Medulla oblongata (tissue), 1 donor: Measurements from ENCODE around the gene FHOD3.

Source experiments
- DNase-seq: peaks from one replicate; pipeline ENCODE4 v3.0.0-alpha.2; 2015; ENCODE audit errors: extremely low spot score

Gene FHOD3

DNA sequence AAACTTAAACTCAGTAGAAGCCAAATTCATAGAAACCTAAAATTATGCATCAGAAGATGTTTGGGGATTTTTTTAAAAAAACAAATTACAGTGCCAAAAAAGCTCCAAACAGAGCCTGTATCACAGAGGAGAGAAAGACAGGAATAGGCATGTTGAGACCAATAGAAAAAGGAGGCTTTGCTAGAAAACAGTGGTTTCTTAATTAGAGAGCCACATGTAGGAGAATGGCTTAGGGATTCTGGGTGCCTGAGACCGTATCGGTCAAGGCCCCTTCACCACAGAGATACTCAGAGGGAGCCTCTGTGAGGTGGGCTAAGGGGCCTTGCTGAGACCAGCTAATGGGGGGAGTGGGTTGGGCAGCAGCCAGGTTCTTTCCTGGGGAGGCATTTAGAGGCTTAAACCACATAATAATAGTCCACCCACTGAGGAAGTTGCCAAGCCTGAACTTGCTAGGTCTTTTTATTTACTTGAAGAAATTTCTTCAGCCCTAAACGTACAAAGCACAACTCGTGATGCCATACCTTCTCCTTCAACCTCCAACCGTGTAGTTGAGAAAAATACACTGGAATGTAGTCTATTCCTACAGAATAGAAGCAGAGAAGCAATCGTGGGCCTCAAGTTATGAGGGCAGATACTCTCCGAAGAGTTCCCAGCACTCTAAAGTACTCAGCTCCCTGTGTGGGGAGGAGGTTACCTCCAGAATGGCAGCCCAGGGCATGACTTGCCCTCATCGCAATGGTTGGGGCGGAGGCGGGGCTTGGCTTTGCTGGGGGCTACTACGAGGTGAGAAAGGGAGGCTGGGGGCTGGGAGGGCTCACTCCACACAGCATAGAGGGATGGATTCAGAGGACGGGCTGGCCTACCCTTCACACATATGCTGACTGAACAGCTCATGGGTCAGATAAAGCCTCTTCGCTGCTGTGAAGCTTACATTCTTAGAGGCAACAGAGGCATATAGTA is 293.4 kb downstream of the FHOD3 start:
- DNase-seq: no peak

DNA sequence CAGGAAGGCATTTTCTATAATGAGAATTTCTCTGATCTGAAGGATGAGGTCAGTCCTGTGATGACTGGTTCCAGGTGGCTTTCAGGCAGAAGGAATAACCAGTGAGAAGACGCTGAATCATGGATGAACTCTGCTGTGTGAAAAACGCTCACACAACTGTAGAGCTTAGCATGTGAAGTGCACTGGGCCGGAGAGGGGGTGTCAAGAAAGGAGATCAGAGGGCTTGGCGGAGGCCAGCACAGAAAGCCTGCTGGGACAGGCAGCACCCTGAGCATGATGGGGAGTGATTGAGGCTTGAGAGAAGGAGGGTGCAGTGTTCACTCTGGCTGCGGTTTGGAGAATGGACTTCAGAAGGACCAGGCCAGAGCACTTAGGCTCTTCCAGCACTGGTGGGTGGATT is 294.8 kb downstream of the FHOD3 start:
- DNase-seq: no peak

DNA sequence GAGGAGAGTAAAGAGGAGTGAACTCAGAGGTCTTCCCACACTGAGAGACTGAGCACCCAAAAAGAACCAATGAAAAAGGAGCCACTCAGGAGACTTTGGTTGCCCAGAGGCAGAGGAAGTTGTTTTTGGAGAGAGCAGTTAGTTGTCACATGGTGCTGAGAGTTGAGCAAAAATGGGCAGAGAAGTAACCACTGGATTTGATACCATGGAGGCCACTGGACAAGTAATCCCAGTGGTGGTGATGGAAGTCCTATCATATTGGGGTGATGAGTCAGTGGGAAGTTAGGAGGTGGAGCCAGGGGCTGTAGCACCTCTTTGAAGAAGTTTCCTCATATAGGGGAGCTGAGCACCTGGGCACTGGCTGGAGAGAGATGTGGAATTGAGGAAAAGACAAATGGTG is 295.5 kb downstream of the FHOD3 start:
- DNase-seq: no peak

DNA sequence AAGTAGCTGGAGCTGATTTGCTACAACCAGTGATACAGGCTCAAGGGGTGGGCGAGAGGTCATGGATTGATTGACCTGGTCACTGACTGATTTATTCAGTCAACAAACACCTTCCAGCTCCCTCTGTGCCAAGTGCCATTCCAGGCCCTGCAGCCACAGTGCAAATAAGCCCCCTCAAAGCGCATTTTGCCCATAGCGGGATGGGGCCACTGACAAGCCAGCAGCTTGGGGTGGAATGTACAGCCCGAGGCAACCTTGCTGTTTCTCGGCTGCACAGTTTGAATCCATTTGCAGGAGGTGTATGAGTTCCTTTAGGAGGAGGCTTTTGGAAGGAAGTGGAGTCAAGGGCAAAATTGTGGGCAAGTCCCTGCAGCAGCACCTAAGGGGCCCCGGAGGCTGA is 296.1 kb downstream of the FHOD3 start:
- no peak for DNase-seq

DNA sequence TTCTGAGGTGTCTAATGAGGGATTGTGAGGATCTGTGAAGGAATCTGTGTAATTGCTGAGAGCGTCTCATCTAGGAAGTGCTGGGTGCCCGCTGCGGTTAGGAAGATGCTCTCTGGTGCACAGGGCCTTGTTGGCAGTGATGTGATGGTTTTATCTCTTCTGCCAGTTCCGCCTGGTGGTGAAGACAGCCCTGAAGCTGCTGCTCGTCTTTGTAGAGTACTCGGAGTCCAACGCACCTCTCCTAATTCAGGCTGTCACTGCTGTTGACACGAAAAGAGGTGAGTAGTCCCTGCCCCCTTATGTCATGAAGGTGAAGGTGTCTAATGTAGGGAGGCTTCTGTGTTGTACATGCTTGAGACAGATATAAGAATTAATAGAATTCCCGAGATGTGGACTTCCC is 297.1 kb downstream of the FHOD3 start:
- no peak for DNase-seq

DNA sequence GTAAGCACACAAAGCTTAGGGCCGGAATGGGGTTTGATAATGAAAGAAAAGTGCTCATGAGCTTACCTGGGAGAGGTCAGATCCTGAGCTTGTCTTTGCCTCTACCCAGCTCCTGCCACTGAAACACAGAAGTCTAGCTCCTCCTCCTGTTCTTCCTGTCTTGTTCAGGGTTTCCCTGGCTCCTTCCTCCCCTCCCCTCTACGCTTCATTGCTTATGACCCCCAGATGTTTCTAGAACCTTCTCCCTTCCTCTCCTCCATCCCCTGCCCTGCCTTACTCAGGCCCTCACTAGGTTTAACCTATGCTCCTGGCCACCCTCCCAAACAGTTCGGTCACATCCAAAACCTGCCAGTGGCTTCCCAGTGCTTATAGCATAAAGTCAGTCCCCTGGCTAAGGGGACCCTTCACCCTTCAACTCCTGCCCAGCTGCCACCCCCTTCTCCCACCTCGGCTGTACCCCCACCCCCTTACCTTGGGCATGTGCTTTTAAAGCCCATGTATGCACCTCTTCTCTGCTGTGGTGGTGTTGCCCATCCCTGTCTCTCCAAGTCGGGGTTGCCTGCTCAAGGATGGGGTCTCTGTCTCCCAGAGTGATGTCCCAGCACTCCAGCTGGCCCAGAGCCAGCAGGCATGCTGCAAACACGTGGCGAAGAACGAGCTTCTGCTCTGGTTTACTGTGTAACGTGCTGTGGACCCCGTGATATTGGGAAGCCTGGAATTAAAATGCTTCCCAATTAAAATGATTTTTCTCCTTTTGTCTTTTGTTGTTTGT is 297.7 kb downstream of the FHOD3 start:
- DNase-seq: no peak

DNA sequence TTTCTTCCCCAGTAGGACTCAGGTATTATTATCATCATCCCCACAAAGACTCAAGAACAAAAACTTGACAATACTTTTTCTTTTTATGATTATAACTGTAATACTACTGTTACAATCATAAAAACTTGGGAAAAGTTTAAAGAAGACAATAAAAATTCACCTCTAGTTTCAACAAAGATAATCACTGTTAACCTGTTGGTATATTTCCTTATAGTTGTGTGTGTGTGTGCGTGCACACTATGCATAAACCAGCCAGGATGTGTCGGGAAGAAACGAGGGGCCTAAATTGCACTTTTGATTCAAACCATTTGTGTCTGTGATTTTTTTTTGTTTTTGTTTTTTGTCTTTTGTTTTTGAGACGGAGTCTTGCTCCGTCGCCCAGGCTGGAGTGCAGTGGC is 298.3 kb downstream of the FHOD3 start:
- DNase-seq: no peak

DNA sequence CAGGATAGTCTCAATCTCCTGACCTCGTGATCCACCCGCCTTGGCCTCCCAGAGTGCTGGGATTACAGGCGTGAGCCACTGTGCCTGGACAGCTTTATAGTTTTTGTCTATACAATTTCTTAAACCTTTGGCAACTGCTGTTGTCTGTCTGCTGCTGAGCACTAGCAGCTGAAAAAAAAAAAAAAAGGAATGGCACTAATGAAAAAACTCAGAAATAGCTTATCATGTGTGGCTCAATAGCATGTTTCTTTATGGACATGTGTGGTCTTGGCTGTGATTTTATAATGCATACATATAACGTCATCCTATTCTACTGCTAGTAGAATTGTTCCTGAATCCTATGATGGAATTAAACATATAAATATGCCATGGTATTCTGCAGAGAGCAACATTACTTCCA is 300.1 kb downstream of the FHOD3 start:
- no peak for DNase-seq

DNA sequence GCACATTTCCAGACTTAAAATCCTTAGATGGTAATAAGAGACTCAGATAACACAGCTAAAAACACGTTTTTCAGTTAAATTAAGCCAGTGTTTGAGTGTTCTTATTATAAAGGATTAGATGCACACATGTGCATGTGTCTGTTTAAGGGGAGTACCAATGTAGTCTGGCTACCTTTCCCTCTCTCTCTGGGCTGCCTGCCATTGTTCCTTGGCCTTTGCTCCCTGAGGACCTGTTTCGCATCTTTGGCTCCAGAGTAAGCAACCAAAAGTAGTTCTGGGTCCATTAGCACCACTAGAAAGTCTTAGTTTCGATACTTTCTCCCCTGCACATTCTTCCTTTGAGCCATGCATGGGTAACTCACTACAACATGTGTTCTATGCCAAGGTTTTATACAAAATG is 303.0 kb downstream of the FHOD3 start:
- no peak for DNase-seq

DNA sequence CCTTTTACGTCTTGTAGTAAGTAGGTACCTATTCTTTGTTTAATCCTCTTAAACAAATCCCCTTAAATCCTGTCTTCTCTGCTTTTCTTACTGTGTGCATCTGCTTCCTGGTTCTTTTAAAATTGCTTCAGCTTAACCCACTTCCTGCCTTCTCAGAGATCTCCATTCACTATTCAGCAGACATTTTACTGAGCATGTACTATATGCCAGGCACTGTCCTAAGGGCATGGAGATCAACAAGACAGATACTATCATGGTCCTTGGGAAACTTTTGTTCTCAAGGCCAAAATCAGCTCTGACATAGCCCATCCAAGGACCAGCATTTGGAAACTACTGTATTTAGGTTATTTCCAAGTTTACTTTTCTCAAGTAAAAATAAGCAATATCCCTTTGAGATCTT is 303.8 kb downstream of the FHOD3 start:
- no peak for DNase-seq

DNA sequence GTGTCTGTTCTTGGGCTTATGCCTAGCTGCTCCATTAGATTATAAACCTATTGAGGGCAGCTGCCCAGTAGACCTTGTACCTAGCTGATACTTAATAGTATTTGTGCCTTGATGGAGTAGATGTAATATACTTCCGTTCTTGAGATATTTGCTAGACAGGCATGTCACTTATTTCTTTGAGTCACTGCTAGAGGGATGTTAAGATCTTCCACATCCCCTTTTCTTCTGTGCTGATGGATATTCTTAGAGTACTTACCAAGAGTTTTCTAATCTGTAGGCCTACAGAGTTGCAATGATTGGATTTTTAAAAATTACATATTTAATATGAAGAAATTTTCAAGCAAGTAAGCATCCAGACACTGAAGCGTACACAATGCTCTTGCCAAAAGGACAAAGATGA is 304.6 kb downstream of the FHOD3 start:
- DNase-seq: no peak

DNA sequence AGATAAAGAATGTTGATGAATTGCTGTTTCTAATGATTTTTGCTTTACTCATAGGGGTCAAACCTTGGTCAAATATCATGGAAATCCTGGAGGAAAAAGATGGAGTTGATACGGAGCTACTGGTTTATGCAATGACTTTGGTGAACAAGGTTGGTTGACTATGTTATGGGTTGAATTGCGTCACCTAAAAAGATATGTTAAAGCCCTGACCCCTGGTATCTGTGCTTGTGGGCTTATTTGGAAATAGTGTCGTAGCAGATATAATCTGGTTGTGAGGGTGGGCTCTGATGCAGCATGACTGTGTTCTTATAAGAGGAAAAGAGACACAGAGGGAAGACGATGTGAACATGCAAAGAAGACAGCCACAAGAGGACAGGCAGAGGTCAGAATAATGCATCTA is 305.1 kb downstream of the FHOD3 start:
- DNase-seq: no peak

DNA sequence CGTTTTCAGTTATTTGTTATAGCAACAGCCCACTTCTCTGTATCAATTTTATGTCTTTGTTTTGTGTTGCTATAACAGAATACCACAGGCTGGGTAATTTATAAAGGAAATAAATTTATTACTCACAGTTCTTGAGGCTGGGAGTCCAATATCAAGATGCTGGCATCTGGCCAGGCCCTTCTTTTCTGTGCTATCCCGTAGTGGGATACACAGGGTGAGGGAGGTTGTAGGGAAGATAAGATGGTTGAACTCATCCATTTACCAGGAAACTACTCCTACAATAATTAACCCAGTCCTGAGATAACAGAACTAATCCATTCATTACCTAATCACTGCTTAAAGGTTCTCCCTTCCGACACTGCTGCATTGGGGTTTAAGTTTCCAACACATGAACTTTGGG is 310.6 kb downstream of the FHOD3 start:
- DNase-seq: no peak

DNA sequence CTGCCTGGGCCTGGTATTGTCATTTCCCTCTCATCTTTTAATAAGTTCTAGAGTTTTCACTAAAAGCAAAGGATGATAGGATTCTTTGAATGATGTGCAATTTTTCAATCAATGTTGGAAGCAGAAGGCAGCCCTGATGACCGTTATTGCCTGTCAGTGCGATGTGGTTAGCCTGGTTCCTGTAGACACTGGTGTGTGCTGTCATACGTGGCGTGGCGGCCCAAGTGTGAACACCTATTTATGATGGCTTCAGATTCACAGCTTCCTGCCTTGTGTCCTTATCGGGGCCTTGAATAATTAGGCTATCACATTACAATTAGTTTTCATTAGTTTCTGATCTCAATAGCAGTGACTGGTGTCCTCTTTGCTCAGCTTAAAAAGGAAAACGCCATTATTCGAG is 312.7 kb downstream of the FHOD3 start:
- DNase-seq: no peak

DNA sequence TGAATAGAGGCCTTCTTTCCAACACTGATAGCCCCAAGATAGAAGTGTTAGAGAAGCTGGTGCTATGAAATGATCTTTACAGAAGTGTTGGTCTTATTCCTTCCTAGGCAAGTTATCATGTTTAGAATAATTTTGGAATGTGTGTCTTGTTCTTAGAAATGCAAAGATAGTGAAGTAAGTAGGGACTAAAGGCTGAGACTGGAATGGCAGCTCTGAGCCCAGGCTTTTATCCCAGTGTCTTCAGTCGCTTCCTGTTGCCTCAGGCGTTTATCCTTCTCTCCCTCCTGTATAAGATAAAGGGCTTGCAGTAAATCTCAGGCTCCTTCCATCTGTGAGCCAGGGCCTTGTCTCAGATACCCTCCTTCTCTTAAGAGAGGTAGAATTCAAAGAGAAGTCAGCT is 313.1 kb downstream of the FHOD3 start:
- no peak for DNase-seq

DNA sequence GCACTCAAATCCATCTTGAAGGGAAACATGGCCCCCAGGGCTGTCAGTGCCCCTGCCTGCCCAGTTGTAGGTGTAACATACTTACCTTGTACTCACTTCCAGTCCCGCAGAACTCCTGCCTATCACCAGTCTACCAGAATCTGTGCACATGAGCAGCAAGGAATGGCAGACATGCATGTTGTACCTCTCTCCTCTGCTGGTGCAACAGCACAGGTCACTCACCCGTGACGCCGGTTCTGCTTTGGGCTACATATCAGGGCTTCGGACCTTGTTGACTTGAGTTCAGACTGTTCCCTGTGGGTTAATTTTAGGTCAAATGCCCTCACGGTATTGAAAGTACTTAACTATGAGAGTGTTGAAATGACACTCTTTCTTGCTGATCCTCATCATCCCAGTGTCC is 315.6 kb downstream of the FHOD3 start:
- no peak for DNase-seq

DNA sequence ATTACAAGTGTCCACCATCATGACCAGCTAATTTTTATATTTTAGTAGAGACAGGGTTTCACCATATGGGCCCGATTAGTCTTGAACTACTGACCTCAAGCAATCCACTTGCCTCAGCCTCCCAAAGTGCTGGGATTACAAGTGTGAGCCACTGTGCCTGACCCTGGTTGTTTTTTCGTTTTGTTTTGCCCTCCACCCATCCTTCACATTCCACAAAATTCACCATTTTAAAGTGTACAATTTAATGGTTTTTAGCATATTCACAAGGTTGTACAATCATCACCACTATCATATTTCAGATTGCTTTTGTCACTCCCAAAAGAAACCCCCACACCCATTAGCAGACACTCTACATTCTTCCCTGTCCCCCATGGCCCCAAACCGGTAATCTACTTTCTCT is 316.3 kb downstream of the FHOD3 start:
- no peak for DNase-seq

DNA sequence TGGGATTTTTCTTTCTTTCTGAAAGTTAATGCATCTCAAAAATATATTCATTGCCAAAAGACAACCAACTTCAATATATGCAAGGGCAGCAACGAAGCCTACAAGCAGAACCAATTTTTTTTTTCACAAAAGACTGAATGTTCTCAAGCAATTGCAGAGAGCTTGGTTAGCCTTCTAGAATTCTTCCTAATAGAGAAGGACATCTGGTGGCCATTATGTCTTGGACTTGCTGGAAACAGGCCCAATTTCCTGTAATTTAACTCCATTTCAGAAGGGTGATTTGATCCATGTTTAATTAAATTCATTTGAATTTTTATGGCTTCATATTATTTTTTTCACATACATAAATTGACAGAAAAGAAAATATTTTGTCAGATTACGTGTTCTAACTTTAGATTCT is 323.3 kb downstream of the FHOD3 start:
- DNase-seq: no peak

DNA sequence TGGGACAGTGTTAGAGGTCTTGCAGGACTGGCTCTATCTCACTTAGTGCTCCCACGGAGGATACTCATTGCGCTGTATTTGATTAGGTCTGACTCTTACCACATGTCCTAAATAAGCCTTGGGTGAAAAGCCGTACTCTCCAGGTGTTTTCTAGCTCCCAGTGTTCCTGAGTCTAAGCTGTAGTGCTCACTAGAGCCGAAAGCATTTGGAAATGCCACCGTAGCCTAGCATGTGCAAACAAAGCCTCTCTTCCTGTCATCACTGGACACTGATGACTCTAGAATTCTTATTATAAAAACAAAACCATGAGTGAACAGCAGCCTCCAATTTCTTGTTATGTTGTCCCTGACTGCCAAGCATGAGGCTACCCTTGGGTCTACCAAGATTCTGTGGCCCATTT is 325.1 kb downstream of the FHOD3 start:
- DNase-seq: no peak

DNA sequence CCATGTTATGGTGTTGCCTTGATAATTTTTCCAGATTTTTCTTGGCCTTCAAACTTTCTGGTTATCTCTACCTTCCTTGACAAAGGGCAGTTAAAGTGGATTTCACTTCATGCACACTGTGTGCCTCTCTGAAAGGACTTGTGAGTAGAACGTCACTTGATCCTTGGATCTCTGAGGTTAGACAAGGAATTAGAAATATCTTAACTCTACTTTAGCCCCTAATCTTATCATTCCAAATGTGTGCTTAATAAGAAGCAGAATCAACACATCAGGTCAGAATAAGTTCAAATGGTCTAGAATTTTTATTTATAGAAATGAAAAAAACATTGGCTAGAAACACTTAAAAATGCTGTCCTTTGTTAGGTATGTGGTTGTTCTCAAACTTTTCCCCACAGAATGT is 325.6 kb downstream of the FHOD3 start:
- DNase-seq: no peak

DNA sequence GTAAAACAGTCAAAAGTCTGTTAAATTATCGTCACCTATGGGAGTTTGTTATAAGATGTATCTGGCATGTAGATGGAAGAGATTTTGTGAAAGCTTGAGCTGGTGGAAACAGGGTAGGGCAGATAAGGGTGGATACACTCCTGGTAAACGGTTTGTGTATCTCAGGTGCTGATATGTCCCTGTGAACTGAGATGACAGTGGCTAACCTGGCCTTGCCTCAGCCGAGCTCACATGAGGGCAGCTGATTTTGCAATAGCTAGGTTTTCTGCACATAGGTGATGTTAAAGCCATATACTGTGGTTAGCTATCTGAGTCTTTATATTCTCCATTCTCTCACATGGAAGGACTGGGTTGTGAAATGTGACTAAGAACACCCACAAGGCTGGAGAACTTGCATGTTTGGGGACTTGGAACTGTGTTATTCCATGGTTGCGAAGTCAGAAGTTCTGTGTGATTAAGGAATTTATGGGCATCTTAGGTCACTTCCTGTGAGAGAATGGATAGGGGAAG is 326.2 kb downstream of the FHOD3 start:
- no peak for DNase-seq

DNA sequence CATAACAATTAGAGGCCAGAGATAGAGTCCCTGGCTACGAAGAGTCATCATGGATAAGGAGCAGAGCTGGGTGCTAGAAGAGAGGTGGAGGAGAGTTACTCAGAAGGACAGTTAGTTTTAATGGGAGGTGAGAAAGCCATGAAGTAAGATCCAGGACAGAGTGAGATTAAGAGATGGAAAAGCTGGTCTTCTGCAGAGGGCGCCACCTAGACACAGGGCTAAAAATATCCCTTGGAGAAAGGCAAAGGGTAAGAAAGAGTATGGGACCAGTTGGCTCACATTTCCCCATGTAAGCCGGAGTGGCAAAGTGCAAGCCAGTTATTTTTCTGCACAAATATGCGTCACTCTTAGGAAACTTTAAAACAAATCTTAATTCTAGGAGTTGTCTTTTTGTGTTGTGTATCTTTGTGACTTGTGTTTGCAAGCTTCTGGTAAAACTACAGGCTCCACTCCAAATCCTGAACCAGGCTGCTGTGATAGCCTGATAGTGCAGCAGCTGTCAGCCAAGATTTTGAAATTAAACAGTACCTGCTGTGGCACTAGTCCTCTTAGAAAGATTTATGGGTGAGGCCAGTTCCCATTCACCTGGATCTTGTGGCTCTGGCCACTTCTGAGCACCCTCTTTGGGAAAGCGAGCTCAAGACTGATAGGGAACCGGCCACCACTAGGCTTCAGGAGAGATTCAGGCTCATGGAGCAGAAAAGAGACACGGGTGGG is 327.1 kb downstream of the FHOD3 start:
- no peak for DNase-seq
